DND-41 (cell line): ENCODE measurements around the gene FKBP9.

ENCODE experiments used
- ATAC-seq: fragments of 200-7000 bp; cut with Tn5 transposase; 3 replicates; pipeline ENCODE4 v1.9.1; 2021; ENCODE audit warnings: low read depth; ENCODE audit not compliant: insufficient read depth
- DNase-seq: peaks from one replicate; pipeline ENCODE4 v3.0.0-alpha.2; 2020
- H2AFZ ChIP-seq: 2 replicates; pipeline ENCODE4 v1.6.0; 2012; ENCODE audit warnings: low read depth, low read length
- H3K27ac ChIP-seq: 2 replicates; pipeline ENCODE4 v1.5.1; 2012; ENCODE audit warnings: low read length, inconsistent platforms
- H3K27me3 ChIP-seq: fragments of 200-600 bp; sonication (generic); 2 replicates; pipeline ENCODE4 v1.6.0; 2012; ENCODE audit warnings: low read length, mild to moderate bottlenecking, inconsistent platforms; ENCODE audit not compliant: insufficient read depth, poor library complexity
- H3K36me3 ChIP-seq: 2 replicates; pipeline ENCODE4 v1.5.1; 2012; ENCODE audit warnings: low read length, inconsistent platforms; ENCODE audit not compliant: insufficient read depth
- H3K4me1 ChIP-seq: 2 replicates; pipeline ENCODE4 v1.5.1; 2012; ENCODE audit warnings: mild to moderate bottlenecking, low read length; ENCODE audit not compliant: insufficient read depth
- H3K4me2 ChIP-seq: 2 replicates; pipeline ENCODE4 v1.6.0; 2012; ENCODE audit warnings: mild to moderate bottlenecking, moderate library complexity, low read length, inconsistent platforms; ENCODE audit not compliant: insufficient read depth
- H3K4me3 ChIP-seq, 2 experiments: fragments of 200-600 bp in 1 of 2; shearing (Covaris generic) in 1 of 2; 2 replicates each; pipeline ENCODE4 v1.5.1; 2012 to 2016; ENCODE audit warnings: inconsistent platforms in 2 of 2, low read length in 2 of 2, mild to moderate bottlenecking in 2 of 2, low read depth in 1 of 2, moderate library complexity in 1 of 2
- H3K79me2 ChIP-seq: 2 replicates; pipeline ENCODE4 v1.6.0; 2012; ENCODE audit warnings: low read length, inconsistent platforms; ENCODE audit not compliant: insufficient read depth
- H3K9ac ChIP-seq: 2 replicates; pipeline ENCODE4 v1.6.0; 2012; ENCODE audit warnings: low read depth, mild to moderate bottlenecking, inconsistent platforms, low read length, moderate library complexity
- H3K9me3 ChIP-seq: 2 replicates; pipeline ENCODE4 v1.5.1; 2012; ENCODE audit warnings: low read length, moderate library complexity, mild to moderate bottlenecking, inconsistent platforms; ENCODE audit not compliant: insufficient read depth, severe bottlenecking
- H4K20me1 ChIP-seq: 2 replicates; pipeline ENCODE4 v1.6.0; 2012; ENCODE audit warnings: low read length; ENCODE audit not compliant: insufficient read depth
- EZH2 ChIP-seq: IDR thresholded peaks from 3 replicates; pipeline ENCODE4 v1.6.1; 2012; ENCODE audit warnings: borderline replicate concordance, low read depth, mild to moderate bottlenecking, moderate library complexity, low read length, inconsistent platforms; ENCODE audit not compliant: severe bottlenecking
- TF ChIP-seq, protein P1 (sequence below): IDR thresholded peaks from 2 replicates; pipeline ENCODE4 v1.5.1; 2012; ENCODE audit warnings: borderline replicate concordance, low read length, moderate library complexity, mild to moderate bottlenecking; ENCODE audit not compliant: poor library complexity, severe bottlenecking; ENCODE audit errors: extremely low read depth

FKBP9 gene

DNA sequence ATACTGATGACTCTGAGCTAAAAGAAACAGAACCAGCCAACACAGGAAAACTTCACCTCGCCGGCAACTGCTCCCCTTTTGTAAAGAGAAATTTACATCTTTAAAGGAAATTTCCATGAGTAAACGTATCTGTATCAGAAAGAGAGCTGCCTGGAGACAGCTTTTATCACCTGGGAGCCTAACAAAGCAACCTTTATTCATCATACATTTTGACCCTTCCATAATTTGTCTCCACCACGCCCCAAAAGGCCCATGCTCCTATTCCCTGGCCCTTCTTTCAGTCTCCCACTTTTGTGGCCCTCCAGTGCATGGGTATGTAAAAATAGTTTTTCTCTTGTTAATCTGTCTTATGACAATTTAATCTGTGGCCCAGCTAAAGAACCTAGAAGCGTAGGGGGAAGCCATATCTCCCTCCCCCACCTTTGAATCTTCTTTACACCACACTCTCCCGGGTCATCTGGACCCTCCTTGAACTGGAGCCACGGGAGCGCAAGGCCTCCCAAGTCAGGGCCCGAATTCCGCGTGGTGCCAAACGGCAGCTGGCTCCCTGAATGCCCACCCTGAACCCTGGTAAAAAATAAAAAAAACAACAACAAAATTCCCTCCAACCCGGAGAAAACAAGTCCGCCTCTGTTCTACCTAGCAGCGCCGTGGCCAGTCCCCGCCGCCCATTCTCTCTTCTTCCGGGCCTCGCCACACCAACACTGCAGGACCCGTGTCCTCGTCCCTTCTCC is 15.4 kb upstream of the FKBP9 start:
- no peak overlapping the region for H3K4me3 ChIP-seq
- H3K4me1 ChIP-seq: no peaks in the 10 kb centered on the region
- H3K9ac ChIP-seq: no peak overlapping the region
- no peak overlapping the region for H3K27ac ChIP-seq
- H2AFZ ChIP-seq: no peak overlapping the region
- ATAC-seq (no peak), DNase-seq (no peak)
- no peaks in the 10 kb centered on the region for H3K27me3 ChIP-seq
- no peaks in the 10 kb centered on the region for H3K79me2 ChIP-seq
- H3K9me3 ChIP-seq: peaks cover 3% of the 10 kb centered on the region
- H3K36me3 ChIP-seq: no peaks in the 10 kb centered on the region
- no peaks in the 10 kb centered on the region for H4K20me1 ChIP-seq
- no peak for TF ChIP-seq EZH2
- TF ChIP-seq, protein P1, sequence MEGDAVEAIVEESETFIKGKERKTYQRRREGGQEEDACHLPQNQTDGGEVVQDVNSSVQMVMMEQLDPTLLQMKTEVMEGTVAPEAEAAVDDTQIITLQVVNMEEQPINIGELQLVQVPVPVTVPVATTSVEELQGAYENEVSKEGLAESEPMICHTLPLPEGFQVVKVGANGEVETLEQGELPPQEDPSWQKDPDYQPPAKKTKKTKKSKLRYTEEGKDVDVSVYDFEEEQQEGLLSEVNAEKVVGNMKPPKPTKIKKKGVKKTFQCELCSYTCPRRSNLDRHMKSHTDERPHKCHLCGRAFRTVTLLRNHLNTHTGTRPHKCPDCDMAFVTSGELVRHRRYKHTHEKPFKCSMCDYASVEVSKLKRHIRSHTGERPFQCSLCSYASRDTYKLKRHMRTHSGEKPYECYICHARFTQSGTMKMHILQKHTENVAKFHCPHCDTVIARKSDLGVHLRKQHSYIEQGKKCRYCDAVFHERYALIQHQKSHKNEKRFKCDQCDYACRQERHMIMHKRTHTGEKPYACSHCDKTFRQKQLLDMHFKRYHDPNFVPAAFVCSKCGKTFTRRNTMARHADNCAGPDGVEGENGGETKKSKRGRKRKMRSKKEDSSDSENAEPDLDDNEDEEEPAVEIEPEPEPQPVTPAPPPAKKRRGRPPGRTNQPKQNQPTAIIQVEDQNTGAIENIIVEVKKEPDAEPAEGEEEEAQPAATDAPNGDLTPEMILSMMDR: no peak
- H3K4me2 ChIP-seq: no peak overlapping the region

DNA sequence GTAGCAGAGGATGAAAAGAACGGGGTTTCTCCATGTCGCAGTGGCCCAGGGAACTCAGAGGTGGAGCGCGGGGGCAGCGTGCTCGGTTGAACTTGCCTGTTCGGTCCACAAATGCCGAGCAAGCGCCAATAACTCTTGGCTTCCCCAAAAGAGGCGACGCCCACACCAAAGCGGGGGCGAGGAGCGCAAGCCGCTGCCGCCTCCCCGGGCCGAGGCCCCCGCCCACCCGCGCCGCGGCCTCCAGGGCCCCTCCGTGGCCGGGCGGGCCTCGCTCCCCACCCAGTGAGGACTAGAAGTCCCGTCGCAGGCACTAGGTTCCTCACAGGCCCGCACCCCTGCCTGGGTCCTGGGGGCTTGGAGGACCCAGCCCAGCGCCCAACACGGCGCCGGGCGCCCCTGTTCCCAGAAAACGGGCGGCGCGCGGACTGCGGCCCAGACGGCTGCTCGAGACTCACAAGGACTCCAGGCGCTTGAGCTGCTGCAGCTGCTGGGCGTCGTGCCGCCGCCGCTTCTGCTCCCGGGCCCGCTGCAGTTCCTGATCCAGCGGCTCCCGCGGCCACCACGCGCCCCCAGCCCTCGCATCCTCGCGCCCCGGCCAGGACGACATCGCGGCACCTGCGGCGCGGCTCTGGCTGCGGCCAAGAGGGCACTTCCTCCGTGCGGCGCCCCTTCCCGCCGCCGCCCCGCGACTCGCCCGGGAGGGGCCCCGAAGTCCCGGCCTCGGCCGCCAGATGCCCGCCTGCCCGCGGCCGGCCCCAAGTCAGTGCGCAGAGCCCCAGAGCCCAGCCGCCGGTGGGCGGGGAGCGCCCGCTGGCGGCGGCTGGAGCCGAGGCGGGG is 14.6 kb upstream of the FKBP9 start:
- Histone ChIP-seq H3K36me3 (no peaks in the 10 kb centered on the region), H3K4me3 (no peak overlapping the region), H3K27ac (no peak overlapping the region), H3K4me2 (no peak overlapping the region), H3K27me3 (no peaks in the 10 kb centered on the region), H4K20me1 (no peaks in the 10 kb centered on the region), H3K79me2 (no peaks in the 10 kb centered on the region), H3K4me1 (no peaks in the 10 kb centered on the region), H2AFZ (no peak overlapping the region), H3K9ac (no peak overlapping the region), H3K9me3 (peaks cover 3% of the 10 kb centered on the region)
- no peak for TF ChIP-seq EZH2
- TF ChIP-seq, protein P1: no peak
- DNase-seq (no peak), ATAC-seq (no peak)

GRCh38 chr7:32943252-32944030 is 13.8 kb upstream of the FKBP9 start:
- no peaks in the 10 kb centered on the region for H3K27me3 ChIP-seq
- ATAC-seq: no peak
- H3K27ac ChIP-seq: no peak overlapping the region

More at GRCh38 chr7:32943252-32944030, 13.8 kb upstream of the FKBP9 start:
- no peaks in the 10 kb centered on the region for H3K79me2 ChIP-seq
- no peak overlapping the region for H3K4me2 ChIP-seq
- no peaks in the 10 kb centered on the region for H3K36me3 ChIP-seq
- H3K9ac ChIP-seq: no peak overlapping the region
- peaks cover 10% of the 10 kb centered on the region for H3K9me3 ChIP-seq
- H3K4me3 ChIP-seq: no peak overlapping the region
- no peak for TF ChIP-seq EZH2
- TF ChIP-seq, protein P1: no peak
- no peak overlapping the region for H2AFZ ChIP-seq
- no peaks in the 10 kb centered on the region for H4K20me1 ChIP-seq
- DNase-seq: no peak
- no peaks in the 10 kb centered on the region for H3K4me1 ChIP-seq
